Measurements from ENCODE around the gene ACER1.

DNA sequence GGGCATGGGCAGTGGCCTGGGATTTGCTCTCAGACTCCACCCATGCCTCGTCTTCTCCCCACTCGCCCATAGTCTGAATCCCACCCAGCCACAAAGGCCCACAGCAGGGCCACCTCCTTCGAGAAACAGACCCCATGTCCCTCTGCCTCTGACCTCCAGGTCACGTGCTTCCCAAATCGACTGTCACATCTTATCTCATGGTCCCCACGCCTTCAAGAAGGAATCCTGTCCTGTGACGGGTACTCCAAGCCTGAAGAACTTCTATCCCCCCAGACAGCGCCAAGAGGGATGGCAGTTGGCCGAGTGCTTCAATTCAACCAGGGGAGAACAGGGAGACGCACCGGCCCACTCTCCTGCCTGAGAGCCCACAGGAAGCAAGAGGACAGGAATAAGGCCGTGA lies 70.1 kb downstream of the ACER1 start:
- TF ChIP-seq TAF1 (IDR thresholded peaks at IDR 0.05; ENCODE audit: low read depth, low read length) (no peak), PAX5 (IDR thresholded peaks at IDR 0.05; ENCODE audit: insufficient read depth, low read length, severe bottlenecking) (no peak), POLR2AphosphoS5 (IDR thresholded peaks at IDR 0.05; ENCODE audit: low read depth, low read length) (no peak)
